Keratinocyte (primary cell): ENCODE measurements around the gene USP26. TPM values are rescaled to one million over a fixed set of nuclear protein-coding genes. Genes with fewer than 3 reads are reported as not detected.

Experiments
- DNase-seq: peaks from one replicate; pipeline ENCODE4 v3.0.0-alpha.2; 2011; ENCODE audit warnings: low read depth, missing footprints, low spot score
- FAIRE-seq: peaks from 2 replicates; lab custom pipeline; 2011; peaks lifted over from hg19 to GRCh38; lab: Jason Lieb, UNC
- H2AFZ ChIP-seq: 2 replicates; pipeline ENCODE4 v1.6.0; 2012; ENCODE audit warnings: low read length, control low read depth, inconsistent platforms; ENCODE audit not compliant: control insufficient read depth
- H3K27ac ChIP-seq: 2 replicates; pipeline ENCODE4 v1.5.1; 2011; ENCODE audit warnings: low read length; ENCODE audit not compliant: control insufficient read depth, insufficient read depth
- H3K27me3 ChIP-seq: 3 replicates; pipeline ENCODE4 v1.6.0; 2011; ENCODE audit warnings: low read length; ENCODE audit not compliant: control insufficient read depth, insufficient read depth; ENCODE audit errors: extremely low read depth
- H3K36me3 ChIP-seq, 2 experiments: 2 replicates in 1 of 2; 3 replicates in 1 of 2; pipeline ENCODE4 v1.5.1; 2011; ENCODE audit warnings: low read length in 2 of 2, mild to moderate bottlenecking in 1 of 2; ENCODE audit not compliant: control insufficient read depth in 2 of 2, insufficient read depth in 2 of 2; ENCODE audit errors: extremely low read depth in 1 of 2
- H3K4me1 ChIP-seq: 3 replicates; pipeline ENCODE4 v1.5.1; 2011; ENCODE audit warnings: low read length; ENCODE audit not compliant: control insufficient read depth, insufficient read depth; ENCODE audit errors: extremely low read depth
- H3K4me2 ChIP-seq: 3 replicates; pipeline ENCODE4 v1.6.0; 2011; ENCODE audit warnings: low read depth, low read length; ENCODE audit not compliant: control insufficient read depth, insufficient read depth; ENCODE audit errors: extremely low read depth
- H3K4me3 ChIP-seq, 3 experiments: fragments of 200-600 bp in 1 of 3; sonication (generic) in 1 of 3; 2 replicates in 2 of 3; 3 replicates in 1 of 3; pipeline ENCODE4 v1.5.1; 2011 to 2016; ENCODE audit warnings: low read length in 3 of 3, mild to moderate bottlenecking in 3 of 3, control low read depth in 2 of 3, inconsistent platforms in 1 of 3, low read depth in 1 of 3, mixed read lengths in 1 of 3, mixed run types in 1 of 3, moderate library complexity in 1 of 3; ENCODE audit not compliant: control insufficient read depth in 2 of 3, insufficient read depth in 2 of 3; ENCODE audit errors: extremely low read depth in 1 of 3
- H3K79me2 ChIP-seq: 2 replicates; pipeline ENCODE4 v1.6.0; 2012; ENCODE audit warnings: low read length; ENCODE audit not compliant: control insufficient read depth, insufficient read depth
- H3K9ac ChIP-seq: 3 replicates; pipeline ENCODE4 v1.6.0; 2011; ENCODE audit warnings: low read length; ENCODE audit not compliant: control insufficient read depth, insufficient read depth; ENCODE audit errors: extremely low read depth
- H3K9me1 ChIP-seq: 3 replicates; pipeline ENCODE4 v1.6.0; 2011; ENCODE audit warnings: low read length; ENCODE audit not compliant: control insufficient read depth, insufficient read depth; ENCODE audit errors: extremely low read depth
- H3K9me3 ChIP-seq: 2 replicates; pipeline ENCODE4 v1.5.1; 2012; ENCODE audit warnings: low read depth, low read length; ENCODE audit not compliant: control insufficient read depth
- H4K20me1 ChIP-seq: 3 replicates; pipeline ENCODE4 v1.6.0; 2011; ENCODE audit warnings: low read length; ENCODE audit not compliant: control insufficient read depth, insufficient read depth; ENCODE audit errors: extremely low read depth
- CTCF ChIP-seq, 3 experiments: IDR thresholded peaks in 1 of 3; conservative IDR thresholded peaks in 1 of 3; optimal IDR thresholded peaks in 1 of 3; 2 replicates in 2 of 3; 3 replicates in 1 of 3; pipeline versions ENCODE3 to v1.5.1; 2011; ENCODE audit warnings: low read length in 3 of 3, mild to moderate bottlenecking in 3 of 3, moderate library complexity in 2 of 3, control low read depth in 1 of 3, inconsistent platforms in 1 of 3; ENCODE audit not compliant: insufficient read depth in 2 of 3; ENCODE audit errors: extremely low read depth in 1 of 3
- EZH2 ChIP-seq: IDR thresholded peaks from one replicate; pipeline ENCODE4 v1.6.1; 2012; ENCODE audit warnings: inconsistent platforms, mild to moderate bottlenecking, low read length, moderate library complexity
- dilution Hi-C: fragments of 300-500 bp; cut with MboI; formaldehyde crosslinking; loops from one replicate; pipeline ENCODE4 v1.7.0; 2020; ENCODE audit warnings: low sequenced_read_pairs; ENCODE audit not compliant: extremely low pct_ligation_motif_present
- polyA plus RNA-seq, 5 experiments: library from polyadenylated mRNA; depleted of rRNA in 3 of 5; stranded (reverse) in 3 of 5; stranded (forward) in 1 of 5; unstranded in 1 of 5; fragments of >200 nt; gene quantifications; 1 replicate in 1 of 5; 2 replicates in 3 of 5; 3 replicates in 1 of 5; pipeline versions ENCODE4 v1.2.1 to v1.2.3, GENCODE V29; 2011 to 2012; ENCODE audit warnings: missing spikeins in 2 of 5, low read depth in 1 of 5, low replicate concordance in 1 of 5

Gene USP26
- polyA plus RNA-seq, 1 donor (not counting 4 experiments of a cell fraction or from before 2014, with no cell fraction given), result not detected

DNA sequence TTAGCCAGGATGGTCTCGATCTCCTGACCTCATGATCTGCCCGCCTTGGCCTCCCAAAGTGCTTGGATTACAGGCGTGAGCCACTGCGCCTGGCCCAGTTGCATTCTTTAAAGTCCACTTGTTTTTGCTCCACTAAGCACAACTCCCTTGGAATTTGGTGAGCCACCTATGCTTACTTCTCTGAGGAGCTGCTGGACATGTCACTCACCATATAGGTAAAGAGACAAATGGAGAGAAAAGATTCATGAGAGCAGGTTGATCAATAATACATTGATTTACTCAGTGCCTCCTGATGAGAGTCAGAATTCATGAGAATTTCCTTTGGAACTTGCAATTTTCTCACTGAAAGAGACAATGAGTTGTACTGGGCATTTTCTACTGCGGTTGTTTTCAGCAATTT lies 48.2 kb downstream of the USP26 start:
- Histone ChIP-seq H2AFZ (no peak overlapping the region), H3K9me1 (no peaks in the 10 kb centered on the region), H3K4me1 (peaks cover 3% of the 10 kb centered on the region), H3K79me2 (no peaks in the 10 kb centered on the region), H3K27ac (no peak overlapping the region), H3K36me3 (no peaks in the 10 kb centered on the region), H3K27me3 (no peaks in the 10 kb centered on the region), H4K20me1 (no peaks in the 10 kb centered on the region), H3K4me2 (no peak overlapping the region), H3K9ac (no peak overlapping the region), H3K9me3 (no peaks in the 10 kb centered on the region), H3K4me3 (no peak overlapping the region)
- dilution Hi-C loops, result no loop called here
- TF ChIP-seq EZH2 (no peak), CTCF (optimal IDR thresholded peaks at IDR 0.05 in 1 of 3, IDR thresholded peaks at IDR 0.05 in 1 of 3, conservative IDR thresholded peaks at IDR 0.05 in 1 of 3; ENCODE audit: extremely low read depth in 1 of 3, insufficient read depth in 2 of 3, low read length in 3 of 3) (no peak)
- no peak for FAIRE-seq
- DNase-seq, result no peak

GRCh38 chrX:133046601-133047000 lies 50.3 kb downstream of the USP26 start:
- Histone ChIP-seq H3K27ac (no peak overlapping the region), H3K9ac (no peak overlapping the region), H3K27me3 (no peaks in the 10 kb centered on the region), H3K4me1 (no peaks in the 10 kb centered on the region), H2AFZ (no peak overlapping the region), H3K4me3 (no peak overlapping the region), H3K79me2 (no peaks in the 10 kb centered on the region), H3K9me1 (no peaks in the 10 kb centered on the region), H3K4me2 (no peak overlapping the region), H3K9me3 (no peaks in the 10 kb centered on the region), H4K20me1 (no peaks in the 10 kb centered on the region), H3K36me3 (no peaks in the 10 kb centered on the region)
- TF ChIP-seq CTCF (optimal IDR thresholded peaks at IDR 0.05 in 1 of 3, IDR thresholded peaks at IDR 0.05 in 1 of 3, conservative IDR thresholded peaks at IDR 0.05 in 1 of 3; ENCODE audit: extremely low read depth in 1 of 3, insufficient read depth in 2 of 3, low read length in 3 of 3) (no peak), EZH2 (no peak)
- dilution Hi-C loops, result no loop called here
- FAIRE-seq (no peak), DNase-seq (no peak)
